ENCODE data around the gene MC1R. TPM values are rescaled to one million over a fixed set of nuclear protein-coding genes. Genes with fewer than 3 reads are reported as not detected.

Gene MC1R
- total RNA-seq, 1 experiment from 2014 or later = 34.3 TPM

DNA sequence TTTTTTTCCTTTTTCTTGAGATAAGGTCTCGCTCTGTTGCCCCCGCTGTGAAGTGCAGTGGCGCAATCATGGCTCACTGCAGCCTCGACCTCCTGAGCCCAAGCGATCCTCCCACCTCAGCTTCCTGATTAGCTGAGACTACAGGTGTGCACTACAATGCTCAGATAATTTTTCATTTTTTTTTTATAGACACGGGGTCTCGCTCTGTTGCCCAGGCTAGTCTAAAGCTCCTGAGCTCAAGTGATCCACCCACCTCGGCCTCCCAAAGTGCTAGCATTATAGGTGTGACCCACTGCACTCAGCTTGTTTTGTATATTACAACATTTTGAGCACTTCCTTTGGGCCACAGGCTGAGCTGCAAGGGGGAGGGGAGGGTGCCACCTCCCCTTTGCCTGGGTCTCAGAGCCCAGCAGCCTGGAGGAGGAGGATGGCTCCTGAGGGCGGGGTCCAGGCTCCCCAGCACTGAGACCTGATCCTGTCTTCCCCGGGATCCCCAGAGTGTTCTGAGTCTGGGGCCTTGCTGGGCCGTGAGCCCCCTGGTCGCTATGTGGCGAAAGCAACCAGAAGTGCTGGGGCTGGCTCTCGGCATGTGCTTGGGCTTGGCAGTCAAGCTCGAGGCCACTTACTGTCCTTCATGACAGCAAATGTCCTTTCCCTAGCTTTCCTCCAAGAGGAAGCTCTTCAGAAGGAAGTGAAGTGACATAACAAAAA is 38.0 kb downstream of the MC1R start:
- ChIA-PET POLR2A (ENCODE audit: unreplicated experiment) (no interaction called here), CTCF (no interaction called here)
- Histone ChIP-seq H3K9me2 (ENCODE audit: insufficient read depth) (no peaks in the 10 kb centered on the region), H3K4me3 (no peak overlapping the region), H3K9me3 (ENCODE audit: insufficient read depth, low read depth) (no peaks in the 10 kb centered on the region), H3K4me1 (replicated peaks; ENCODE audit: insufficient read depth) (no peaks in the 10 kb centered on the region), H3K27me3 (ENCODE audit: insufficient read depth, low read depth) (no peaks in the 10 kb centered on the region), H2AFZ (no peak overlapping the region), H3F3A (ENCODE audit: insufficient read depth, low read depth) (no peaks in the 10 kb centered on the region), H3K4me2 (no peak overlapping the region), H3K36me3 (ENCODE audit: low read depth) (no peaks in the 10 kb centered on the region), H3K27ac (no peak overlapping the region), H3K79me2 (ENCODE audit: low read depth) (no peaks in the 10 kb centered on the region), H4K20me1 (ENCODE audit: insufficient read depth) (no peaks in the 10 kb centered on the region; the same call in 1 of the 2 replicates)
- BruUV-seq (replicated peaks) = no TSS peak
- intact Hi-C loops (cut with micrococcal nuclease; ENCODE audit: unreplicated experiment) = no loop called here
- no peak for DNase-seq
- no peak for TF ChIP-seq EZH2 (IDR thresholded peaks at IDR 0.05; ENCODE audit: low read depth)
- TF ChIP-seq, protein P1, sequence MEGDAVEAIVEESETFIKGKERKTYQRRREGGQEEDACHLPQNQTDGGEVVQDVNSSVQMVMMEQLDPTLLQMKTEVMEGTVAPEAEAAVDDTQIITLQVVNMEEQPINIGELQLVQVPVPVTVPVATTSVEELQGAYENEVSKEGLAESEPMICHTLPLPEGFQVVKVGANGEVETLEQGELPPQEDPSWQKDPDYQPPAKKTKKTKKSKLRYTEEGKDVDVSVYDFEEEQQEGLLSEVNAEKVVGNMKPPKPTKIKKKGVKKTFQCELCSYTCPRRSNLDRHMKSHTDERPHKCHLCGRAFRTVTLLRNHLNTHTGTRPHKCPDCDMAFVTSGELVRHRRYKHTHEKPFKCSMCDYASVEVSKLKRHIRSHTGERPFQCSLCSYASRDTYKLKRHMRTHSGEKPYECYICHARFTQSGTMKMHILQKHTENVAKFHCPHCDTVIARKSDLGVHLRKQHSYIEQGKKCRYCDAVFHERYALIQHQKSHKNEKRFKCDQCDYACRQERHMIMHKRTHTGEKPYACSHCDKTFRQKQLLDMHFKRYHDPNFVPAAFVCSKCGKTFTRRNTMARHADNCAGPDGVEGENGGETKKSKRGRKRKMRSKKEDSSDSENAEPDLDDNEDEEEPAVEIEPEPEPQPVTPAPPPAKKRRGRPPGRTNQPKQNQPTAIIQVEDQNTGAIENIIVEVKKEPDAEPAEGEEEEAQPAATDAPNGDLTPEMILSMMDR (conservative IDR thresholded peaks at IDR 0.05) = no peak

DNA sequence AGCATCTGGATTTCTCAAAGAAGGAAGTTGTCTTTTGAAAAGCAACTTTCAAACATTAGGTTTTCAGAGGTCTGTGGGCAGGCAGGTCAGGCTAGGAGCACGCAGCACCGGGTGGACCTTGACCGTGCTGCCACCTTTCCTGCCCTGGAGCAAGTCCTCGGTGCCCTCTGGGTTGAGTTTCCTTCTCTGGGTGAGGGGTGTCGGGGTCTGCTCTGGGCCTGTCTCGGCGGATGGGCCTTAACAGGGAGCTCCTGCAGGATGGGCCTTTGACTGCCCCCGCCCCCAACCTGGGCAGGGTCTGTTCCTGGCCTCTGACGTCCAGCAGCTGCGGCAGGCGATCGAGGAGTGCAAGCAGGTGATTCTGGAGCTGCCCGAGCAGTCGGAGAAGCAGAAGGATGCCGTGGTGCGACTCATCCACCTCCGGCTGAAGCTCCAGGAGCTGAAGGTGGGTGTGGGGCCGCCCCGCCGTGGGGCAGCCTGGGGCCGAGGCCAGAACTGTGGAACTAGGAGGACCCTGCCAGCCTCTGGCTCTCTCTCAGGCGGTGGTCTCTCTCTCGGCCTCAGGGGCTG is 38.6 kb downstream of the MC1R start:
- Histone ChIP-seq H3K36me3 (ENCODE audit: low read depth) (no peaks in the 10 kb centered on the region), H3K27ac (no peak overlapping the region), H4K20me1 (ENCODE audit: insufficient read depth) (no peaks in the 10 kb centered on the region; the same call in 1 of the 2 replicates), H3K4me2 (no peak overlapping the region), H3F3A (ENCODE audit: insufficient read depth, low read depth) (no peaks in the 10 kb centered on the region), H3K9me3 (ENCODE audit: insufficient read depth, low read depth) (no peaks in the 10 kb centered on the region), H3K27me3 (ENCODE audit: insufficient read depth, low read depth) (no peaks in the 10 kb centered on the region), H3K9me2 (ENCODE audit: insufficient read depth) (no peaks in the 10 kb centered on the region), H2AFZ (no peak overlapping the region), H3K4me1 (replicated peaks; ENCODE audit: insufficient read depth) (no peaks in the 10 kb centered on the region), H3K79me2 (ENCODE audit: low read depth) (no peaks in the 10 kb centered on the region), H3K4me3 (no peak overlapping the region)
- BruUV-seq (replicated peaks) = no TSS peak
- POLR2A ChIA-PET (ENCODE audit: unreplicated experiment) = no interaction called here
- TF ChIP-seq, protein P1 (conservative IDR thresholded peaks at IDR 0.05) = no peak
- no peak for TF ChIP-seq EZH2 (IDR thresholded peaks at IDR 0.05; ENCODE audit: low read depth)
- intact Hi-C loops (cut with micrococcal nuclease; ENCODE audit: unreplicated experiment) = no loop called here
- no peak for DNase-seq
- CTCF ChIA-PET = no interaction called here

- Histone ChIP-seq H4K20me1 (ENCODE audit: insufficient read depth) (no peaks in the 10 kb centered on the region; the same call in 1 of the 2 replicates), H3K4me1 (replicated peaks; ENCODE audit: insufficient read depth) (no peaks in the 10 kb centered on the region), H3K4me3 (no peak overlapping the region), H3K27ac (no peak overlapping the region), H2AFZ (no peak overlapping the region), H3K9me2 (ENCODE audit: insufficient read depth) (no peaks in the 10 kb centered on the region), H3K27me3 (ENCODE audit: insufficient read depth, low read depth) (no peaks in the 10 kb centered on the region), H3K4me2 (no peak overlapping the region), H3F3A (ENCODE audit: insufficient read depth, low read depth) (no peaks in the 10 kb centered on the region), H3K9me3 (ENCODE audit: insufficient read depth, low read depth) (no peaks in the 10 kb centered on the region), H3K36me3 (ENCODE audit: low read depth) (no peaks in the 10 kb centered on the region), H3K79me2 (ENCODE audit: low read depth) (no peaks in the 10 kb centered on the region)
- no peak for DNase-seq
- intact Hi-C loops (cut with micrococcal nuclease; ENCODE audit: unreplicated experiment) = no loop called here
- ChIA-PET POLR2A (ENCODE audit: unreplicated experiment) (interaction anchor here (0.7 kb wide), 1 partner anchor 463 kb away, joined by 8 read pairs; no protein-coding TSS in a partner anchor), CTCF (no interaction called here)
- TF ChIP-seq, protein P1 (conservative IDR thresholded peaks at IDR 0.05) = no peak
- no peak for TF ChIP-seq EZH2 (IDR thresholded peaks at IDR 0.05; ENCODE audit: low read depth)
- BruUV-seq (replicated peaks) = no TSS peak
Measured at GRCh38 chr16:89958068-89958467, 39.4 kb downstream of the MC1R start.
